ENCODE measurements around the gene CLMN. TPM values are rescaled to one million over a fixed set of nuclear protein-coding genes. Genes with fewer than 3 reads are reported as not detected.

CLMN gene
- total RNA-seq, 1 donor = 1.9 TPM

DNA sequence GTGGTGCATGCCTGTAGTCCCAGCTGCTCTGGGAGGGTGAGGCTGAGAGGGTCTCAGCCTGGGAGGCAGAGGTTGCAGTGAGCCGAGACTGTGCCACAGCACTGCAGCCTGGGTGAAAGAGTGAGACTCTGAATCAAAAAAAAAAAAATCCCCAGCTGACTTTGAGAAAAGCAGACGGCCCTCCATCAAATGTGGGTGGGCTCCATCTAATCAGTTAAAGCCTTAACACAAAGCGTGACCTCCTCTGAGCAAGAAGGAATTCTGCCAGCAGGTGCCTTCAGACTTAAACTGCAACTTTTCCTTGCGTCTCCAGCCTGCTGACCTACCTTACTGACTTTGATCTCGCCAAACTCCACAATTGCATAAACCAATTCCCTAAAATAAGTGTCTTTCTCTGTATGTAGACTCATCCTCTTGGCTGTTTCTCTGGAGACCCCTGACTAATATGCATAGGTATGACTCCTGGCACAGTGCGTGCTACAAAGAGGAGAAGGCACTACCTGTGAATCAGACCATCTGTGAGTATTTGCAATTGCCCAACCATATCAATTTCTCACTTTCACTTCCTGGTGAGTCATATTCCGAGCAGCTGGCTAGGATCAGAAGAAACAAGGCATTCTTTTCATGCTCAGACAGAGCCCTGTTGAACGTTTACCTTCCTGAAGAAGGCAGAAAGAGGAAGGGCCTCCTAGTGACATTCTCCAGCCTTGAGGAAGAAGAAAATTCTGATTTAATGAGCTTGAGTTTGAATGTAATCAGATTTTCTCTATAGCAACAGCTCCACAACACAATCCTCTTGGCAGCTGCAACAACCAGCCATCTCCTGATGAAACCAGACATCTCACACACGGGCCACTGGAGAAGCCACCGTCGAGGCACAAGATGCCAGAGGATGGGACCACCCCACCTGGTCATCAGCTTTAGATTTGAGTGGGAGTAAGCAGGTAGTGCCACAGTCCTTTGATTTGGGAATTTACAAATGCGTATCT, 54.3 kb downstream of the CLMN start:
- DNase-seq (ENCODE audit: low read depth in 2 of 3, low spot score in 2 of 3) = peak in 2 of 3 donors; percentile 87 to 88

DNA sequence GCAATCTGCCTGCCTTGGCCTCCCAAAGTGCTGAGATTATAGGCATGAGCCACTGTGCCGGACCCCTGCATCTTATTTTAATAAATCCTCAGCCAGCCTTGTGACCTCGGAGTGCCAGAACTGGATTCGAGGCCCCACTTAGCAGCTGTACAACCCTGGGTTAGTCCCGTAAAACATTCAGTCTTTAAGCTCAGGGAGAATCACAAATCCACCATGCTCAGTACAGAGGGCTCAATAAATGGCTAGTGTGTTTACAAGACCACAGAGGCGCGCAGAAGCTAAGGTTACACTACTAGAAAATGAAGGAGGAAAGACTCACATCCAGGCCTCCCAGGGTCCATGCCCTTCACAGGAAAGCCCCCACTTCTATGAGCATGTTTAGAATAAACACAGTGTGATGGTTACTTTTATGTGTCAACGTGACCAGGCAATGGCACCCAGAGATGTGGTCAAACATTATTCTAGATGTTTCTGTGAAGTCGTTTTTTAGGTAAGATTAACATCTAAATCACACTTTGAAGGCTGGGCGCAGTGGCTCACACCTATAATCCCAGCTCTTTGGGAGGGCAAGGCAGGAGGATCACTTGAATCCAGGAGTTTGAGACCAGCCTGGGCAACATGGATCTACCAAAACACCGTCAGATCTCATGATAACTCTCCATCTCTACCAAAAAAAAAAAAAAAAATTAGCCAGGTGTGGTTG, 55.3 kb downstream of the CLMN start:
- DNase-seq (ENCODE audit: low read depth in 2 of 3, low spot score in 2 of 3) = no peak

DNA sequence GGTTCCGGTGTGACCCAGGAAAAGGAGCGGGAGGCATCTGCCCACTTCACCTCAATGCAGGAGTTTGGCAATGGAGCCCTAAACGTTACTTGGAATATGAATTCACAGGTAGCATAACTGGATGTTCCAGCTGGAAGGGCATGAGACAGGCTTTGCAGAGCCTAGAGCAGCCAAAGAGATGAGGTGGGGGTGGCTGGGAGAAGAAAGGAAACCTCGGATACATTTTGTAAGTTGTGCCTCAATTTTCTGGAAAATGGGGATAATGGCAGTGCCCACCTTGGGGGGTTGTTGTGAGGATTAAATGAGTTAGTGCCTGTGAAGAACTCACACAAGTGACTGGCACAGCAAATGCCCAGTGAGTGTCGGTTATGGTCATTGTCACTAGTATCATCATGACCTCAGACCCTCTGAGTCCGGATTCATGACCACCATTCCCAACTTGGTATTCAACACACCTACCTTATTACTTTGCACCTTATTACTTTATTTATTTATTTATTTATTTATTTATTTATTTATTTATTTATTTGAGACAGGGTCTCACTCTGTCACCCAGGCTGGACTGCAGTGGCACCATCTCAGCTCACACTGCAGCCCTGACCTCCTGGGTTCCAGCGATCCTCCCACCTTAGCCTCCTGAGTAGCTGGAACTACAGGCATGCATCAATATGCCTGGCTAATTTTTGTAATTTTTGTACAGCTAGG, 56.0 kb downstream of the CLMN start:
- no peak for DNase-seq (ENCODE audit: low read depth in 2 of 3, low spot score in 2 of 3)

DNA sequence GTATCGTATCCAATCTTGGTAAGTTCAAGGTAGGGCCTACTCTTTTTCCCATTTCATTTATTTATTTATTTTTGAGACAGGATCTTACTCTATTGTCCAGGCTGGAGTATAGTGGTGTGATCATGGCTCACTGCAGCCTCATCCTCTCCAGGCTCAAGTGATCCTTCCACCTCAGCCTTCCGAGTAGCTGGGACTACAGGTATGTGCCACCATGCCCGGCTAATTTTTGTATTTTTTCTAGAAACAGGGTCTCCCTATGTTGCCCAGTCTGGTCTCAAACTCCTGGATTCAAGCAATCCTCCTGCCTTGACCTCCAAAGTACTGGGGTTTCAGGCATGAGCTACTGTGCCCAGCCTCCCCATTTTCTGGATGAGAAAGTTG, 57.2 kb downstream of the CLMN start:
- DNase-seq (ENCODE audit: low read depth in 2 of 3, low spot score in 2 of 3) = no peak

DNA sequence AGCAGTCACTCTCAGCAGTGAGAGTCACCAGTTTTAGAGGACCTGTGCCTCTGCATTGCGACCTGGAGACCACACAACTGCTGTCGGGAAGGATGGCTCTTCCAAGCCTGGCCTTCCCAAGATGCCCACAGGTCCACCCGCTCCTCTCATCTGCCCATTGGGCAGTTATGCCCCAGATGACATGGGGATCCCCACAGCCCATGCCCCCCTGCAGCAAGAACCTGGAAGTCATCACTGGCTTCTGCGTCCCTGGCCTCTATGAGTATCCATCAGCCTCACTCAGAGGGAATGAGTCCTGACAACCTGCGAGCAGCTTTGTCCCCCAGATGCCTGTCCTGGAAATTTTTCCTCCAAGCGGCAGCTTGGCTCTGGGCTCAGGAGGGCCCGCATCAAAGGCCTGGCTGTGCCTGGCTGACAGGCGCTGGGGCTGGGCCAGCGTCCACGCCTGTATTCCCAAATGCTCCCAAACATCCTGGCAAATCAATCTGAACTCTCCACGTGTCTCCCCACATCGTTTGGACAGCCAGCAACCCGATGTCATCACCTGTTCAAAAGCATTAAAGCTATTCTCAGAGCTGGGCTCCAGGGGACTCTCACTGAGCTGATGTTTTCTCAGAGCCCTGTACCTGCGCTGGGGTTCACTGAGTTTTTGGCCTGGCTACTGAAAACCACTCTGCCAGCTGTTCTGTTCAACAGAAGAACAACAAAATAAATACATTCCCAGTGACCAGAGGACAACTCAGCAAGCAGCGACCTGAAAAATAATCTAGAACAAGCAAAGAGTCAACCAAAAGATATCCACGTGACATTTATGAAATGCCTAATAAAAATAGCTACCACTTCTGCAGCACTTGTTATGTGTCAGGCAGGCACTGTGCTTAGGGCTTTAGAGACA, 57.8 kb downstream of the CLMN start:
- DNase-seq (ENCODE audit: low read depth in 2 of 3, low spot score in 2 of 3) = no peak

DNA sequence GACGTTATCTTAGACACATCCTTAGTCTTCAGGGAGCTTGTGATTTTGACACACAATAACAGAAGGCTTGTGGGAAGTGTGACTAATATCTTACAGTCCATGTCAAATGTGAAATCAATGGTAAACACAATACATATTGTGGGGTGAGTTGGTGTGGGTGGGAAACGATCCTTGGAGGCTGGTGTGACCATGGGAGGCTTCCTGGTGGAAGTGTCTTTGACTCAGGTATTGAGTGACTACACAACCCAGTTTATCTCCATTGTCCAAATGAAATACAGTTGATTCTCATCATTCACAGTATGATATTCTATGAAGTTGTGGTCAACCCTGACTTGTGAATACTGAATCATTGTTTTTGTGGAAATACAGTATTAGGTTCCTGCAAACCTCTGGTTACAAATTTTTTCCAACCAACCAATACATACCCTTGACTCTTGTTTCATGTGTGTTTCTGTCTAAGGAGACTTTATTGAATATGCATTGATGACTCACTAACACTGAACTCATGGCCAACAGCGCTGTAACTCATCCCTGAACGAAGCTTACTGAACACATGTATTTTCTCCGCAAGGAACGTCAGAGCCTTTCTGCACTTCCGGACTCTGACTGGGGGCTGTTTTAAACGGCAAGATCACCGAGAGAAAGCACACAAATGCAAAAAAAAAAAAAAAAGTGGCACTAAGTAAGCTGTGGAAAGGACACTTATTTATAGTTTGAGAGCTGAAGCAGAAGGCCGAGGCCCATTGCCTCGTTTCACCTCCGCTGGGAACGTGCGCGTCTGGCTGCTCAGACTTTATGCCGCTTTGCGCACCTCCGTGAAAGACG, 59.0 kb downstream of the CLMN start:
- no peak for DNase-seq (ENCODE audit: low read depth in 2 of 3, low spot score in 2 of 3)

DNA sequence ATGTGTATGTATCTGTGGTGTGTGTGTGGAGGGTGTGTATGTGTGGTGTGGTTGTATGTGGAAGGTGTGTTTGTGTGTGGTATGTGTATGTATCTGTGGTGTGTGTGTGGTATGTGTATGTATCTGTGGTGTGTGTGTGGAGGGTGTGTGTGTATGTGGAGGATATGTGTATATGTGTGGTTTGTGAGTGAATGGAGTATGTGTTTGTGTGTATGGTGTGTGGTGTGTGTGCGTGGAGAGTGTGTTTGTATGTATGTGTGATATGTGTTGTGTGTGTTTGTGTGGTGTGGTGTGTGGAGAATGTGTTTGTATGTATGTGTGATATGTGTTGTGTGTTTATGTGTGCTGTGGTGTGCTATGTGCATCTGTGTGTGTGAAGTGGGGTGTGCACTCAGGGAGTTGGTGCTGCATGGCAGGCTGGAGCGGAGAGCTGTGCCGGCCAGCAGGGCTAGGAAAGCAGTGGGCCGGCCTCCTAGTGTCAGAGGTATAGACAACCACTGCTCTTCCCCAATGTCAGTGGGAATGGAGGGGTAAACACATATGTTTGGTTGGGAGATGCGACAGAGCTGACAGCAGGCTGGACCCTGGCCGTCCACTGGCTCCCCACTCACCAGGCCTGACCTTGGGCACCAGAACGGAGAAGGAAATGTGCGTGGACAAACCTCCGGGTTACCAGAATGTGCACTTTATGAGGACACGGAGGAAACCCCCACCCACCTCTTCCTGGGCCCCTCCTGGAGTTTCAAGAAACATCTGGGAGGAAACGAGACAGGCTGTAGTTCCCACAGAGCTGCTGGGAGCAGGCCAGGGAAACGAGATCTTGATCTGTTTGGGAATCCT, 60.7 kb downstream of the CLMN start:
- no peak for DNase-seq (ENCODE audit: low read depth in 2 of 3, low spot score in 2 of 3)

DNA sequence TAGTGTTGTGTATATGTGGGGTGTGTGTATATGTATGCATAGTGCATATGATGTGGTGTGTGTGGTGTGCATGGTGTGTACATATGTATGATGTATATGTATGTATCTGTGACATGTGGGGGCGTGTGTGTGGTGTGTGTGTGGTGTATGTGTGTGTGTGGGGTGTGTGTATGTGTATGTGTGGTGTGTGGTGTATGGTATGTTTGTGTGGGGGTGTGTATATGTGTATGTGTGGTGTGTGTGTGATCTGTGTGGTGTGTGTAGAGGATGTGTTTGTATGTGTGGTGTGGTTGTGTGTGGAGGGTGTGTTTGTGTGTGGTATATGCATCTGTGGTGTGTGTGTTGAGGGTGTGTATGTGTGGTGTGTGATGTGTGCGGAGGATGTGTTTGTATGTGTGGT, 61.6 kb downstream of the CLMN start:
- no peak for DNase-seq (ENCODE audit: low read depth in 2 of 3, low spot score in 2 of 3)

DNA sequence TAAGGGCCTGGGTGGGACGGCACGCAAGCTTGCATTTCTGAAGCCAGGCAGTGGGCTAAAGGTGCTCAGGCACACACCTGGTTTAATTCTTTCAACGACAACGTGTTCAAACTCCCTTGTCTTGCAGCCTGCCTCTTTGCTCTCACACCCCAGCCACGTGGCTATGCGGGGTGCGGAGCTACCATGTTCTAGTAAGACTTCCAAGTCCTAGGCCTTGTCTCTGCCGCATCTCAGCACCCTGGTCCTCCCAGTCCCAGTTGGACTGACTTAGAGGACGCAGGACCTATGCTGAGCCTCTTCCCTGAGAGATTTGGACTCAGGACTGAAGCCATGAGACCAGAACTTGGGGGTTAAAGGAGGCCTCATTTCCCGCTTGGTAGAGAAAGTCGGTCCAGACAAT, 62.2 kb downstream of the CLMN start:
- no peak for DNase-seq (ENCODE audit: low read depth in 2 of 3, low spot score in 2 of 3)

DNA sequence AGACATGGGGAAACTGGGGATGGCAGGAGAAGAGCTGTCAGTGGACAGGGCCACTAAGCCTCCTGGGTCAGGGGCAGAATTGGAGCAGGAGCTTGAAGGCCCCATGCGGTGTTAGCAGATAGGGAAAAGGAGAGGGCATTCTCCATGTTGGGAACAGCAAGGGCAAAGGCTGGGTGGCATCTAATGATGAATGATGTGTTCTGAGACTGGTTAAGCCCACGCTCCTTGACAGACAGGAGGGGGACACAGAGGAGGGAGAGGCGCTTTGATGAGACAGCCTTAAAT, 63.0 kb downstream of the CLMN start:
- no peak for DNase-seq (ENCODE audit: low read depth in 2 of 3, low spot score in 2 of 3)

DNA sequence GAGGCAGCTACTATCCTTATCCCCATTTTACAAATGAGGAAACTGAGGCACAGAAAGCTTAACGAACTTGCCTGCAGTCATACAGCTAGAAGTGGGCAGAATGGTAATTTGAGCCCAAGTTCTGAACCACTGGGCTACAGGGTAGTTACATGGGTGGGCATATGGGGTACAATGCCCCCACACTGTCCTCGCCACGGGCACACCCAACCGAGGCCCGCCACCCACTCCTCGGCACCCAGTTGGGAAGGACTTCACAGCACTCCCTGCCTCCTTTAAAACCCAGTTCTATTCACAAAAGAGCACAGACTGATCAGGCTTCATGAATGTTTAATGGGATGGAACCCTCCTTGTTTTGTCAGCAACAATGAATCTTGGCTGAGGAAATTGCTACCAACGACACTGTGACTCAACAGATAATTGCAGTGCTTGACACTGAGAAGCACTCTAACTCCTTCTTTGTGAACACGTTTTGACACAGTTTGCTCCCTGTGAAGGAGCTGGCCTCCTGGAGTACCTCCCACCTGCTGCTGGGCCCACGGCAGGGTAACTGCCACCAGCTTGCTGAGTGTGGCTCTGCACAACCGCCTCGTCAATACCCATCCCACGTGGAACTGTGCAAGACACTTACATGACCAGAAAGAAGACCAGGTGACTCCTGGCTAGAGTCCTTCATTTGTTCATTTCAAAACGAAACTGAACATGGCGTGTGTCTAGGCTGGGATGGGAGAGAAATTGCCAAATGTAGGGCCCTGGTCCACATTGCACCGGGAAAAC, 63.5 kb downstream of the CLMN start:
- no peak for DNase-seq (ENCODE audit: low read depth in 2 of 3, low spot score in 2 of 3)

DNA sequence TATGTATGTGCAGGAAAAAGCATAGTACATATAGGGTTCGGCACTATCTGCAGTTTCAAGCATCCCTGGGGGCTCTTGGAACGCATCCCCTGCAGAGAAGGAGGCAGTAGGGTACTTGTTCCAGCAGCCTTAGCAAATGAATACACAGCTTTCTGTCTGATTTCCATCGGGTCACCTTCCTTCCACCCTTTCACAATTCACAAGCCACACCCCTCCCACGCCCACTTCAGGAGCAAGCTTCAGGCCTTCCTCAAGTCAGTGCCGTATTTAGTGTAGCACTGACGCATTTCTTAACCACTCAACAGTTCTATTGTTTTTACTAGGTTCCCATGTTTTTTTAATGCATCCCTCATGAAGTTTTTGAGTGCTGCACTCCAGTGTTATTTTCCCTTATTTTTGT, 64.2 kb downstream of the CLMN start:
- DNase-seq (ENCODE audit: low read depth in 2 of 3, low spot score in 2 of 3) = peak in 2 of 3 donors; percentile 21 to 23

DNA sequence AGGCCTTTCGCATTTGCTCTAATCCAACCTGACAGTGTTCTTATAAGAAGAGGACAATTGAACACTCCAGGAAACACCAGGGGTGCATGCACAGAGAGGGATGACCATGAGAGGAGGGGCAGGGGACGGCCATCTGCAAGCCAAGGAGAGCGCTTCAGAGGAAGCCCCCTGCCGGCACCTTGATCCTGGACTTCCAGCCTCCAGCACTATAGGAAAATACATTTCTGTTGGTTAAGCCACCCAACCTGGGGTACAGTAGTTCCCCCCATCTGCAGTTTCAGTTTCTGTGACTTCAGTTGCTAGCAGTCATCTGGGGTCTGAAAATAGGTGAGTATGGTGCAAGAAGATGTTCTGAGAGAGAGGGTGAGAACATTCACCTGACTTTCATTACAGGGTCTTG, 64.7 kb downstream of the CLMN start:
- DNase-seq (ENCODE audit: low read depth in 2 of 3, low spot score in 2 of 3) = no peak

DNA sequence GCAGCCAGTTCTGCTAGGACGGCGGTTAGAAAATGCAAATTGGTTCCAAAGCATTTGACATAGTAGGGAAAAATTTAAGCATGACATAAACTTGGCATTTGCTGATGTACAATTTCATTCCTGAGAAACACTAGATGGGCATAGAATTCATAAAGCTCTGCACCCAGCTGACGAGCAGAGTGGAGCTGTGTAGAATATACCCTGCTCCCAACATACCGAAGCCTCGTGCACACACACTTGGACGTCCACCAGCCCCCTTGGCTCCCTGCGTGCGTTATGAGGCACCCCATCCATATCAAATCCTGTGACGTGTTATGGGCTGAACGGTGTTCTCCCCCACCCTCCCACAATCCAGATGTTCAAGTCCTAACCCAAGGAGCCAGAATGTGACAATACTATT, 65.4 kb downstream of the CLMN start:
- DNase-seq (ENCODE audit: low read depth in 2 of 3, low spot score in 2 of 3) = no peak

DNA sequence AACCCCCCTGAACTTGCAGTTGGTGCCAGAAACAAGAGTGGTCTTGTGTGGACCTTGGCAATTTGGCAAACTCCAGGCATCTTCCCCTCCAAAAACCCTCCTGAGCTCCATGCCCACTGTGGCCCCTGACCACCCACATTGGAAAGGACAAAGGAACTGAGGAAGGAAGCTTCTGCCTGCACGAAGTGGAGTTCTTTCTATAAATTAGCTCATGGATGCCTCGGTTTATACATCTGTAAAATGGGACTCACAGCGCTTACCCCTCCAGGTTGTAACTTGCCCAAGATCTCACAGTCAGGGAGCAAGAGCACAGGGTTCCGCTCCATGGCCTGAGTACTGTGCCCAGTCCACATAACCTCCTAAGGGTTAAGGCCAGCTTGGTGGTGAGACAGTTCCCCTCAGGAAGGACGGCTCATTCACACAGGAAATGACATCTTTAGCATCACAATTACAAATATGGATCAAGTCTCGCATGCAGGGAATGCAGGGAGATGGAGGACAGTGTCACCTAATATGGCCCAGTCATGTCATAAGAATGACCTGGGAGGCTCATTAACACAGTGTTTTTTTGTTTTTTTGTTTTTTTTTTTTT, 66.6 kb downstream of the CLMN start:
- DNase-seq (ENCODE audit: low read depth in 2 of 3, low spot score in 2 of 3) = no peak

DNA sequence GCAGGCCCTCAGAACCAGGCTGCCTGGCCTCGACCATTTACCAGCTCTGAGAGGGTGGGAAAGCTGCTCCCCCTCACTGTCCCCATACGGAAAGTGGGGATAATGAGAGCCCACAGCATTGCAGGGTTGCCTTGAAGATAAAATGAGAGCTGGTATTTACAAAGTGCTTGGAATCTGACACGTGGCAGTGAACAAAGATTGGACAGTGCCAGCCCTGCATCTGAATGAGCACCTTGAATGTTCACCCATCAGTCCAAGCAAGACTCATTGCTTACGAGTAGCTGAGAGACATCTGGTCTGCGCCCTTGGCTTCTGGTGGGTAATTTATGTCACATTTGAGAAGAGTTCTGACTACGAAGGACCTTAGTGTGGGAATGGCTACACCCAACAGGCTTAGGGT, 67.5 kb downstream of the CLMN start:
- DNase-seq (ENCODE audit: low read depth in 2 of 3, low spot score in 2 of 3) = no peak

DNA sequence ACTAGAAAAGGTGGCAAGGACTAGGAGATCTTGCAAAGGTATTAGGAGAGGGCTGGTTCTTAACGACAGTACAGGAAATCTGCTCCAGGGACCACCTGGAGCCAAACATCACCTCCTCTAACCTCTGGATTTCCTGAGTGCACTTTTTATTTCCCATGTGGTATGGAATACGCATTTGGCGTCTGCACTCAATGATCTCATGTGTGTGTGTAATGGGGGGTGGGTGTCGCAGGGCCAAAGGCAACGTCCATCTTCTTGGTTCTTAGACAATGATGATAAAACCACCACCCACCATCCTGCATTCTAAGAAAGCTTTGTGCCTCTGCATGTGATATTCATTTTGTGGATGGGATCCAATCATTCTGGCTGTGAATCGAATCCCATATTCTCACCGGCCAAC, 68.8 kb downstream of the CLMN start:
- no peak for DNase-seq (ENCODE audit: low read depth in 2 of 3, low spot score in 2 of 3)
